HG03108 (cell line): ENCODE measurements around the gene IFNGR1.

ENCODE experiments used
- ATAC-seq: cut with Tn5 transposase; IDR thresholded peaks from one replicate; pipeline ENCODE4 v1.9.1; 2021; ENCODE audit warnings: moderate library complexity; ENCODE audit not compliant: unreplicated experiment

IFNGR1 gene

DNA sequence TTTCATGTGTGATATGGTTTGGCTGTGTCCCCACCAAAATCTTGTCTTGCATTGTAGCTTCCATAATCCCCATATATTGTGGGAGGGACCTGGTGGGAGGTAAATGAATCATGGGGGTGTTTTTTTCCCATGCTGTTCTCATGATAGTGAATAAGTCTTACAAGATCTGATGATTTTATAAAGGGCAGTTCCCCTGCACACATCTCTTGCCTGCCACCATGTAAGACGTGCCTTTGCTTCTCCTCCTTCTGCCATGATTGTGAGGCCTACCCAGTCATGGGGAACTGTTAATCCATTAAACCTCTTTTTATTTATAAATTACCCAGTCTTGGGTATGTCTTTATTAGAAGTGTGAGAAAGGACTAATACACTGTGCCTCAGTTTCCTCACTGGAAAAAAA is 41.6 kb downstream of the IFNGR1 start:
- no peak for ATAC-seq

DNA sequence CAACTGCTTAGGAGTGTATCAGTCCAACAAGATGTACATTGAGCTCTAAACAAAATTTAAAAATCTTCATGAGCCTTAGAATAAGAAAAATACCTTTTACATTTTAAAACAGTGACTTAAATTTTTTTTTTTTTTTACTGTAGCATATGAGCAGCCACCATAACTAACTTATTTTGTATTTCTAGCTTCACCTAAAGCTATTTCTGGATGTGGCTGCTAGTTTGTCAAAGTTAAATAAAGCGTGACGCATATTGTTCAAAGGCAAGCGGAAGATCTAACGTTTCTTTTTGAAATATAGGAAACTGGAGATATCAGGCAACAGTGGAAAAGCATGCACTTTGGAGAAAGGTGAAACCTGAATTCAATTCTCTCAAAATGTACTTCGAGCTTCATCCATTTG is 42.5 kb downstream of the IFNGR1 start:
- no peak for ATAC-seq

DNA sequence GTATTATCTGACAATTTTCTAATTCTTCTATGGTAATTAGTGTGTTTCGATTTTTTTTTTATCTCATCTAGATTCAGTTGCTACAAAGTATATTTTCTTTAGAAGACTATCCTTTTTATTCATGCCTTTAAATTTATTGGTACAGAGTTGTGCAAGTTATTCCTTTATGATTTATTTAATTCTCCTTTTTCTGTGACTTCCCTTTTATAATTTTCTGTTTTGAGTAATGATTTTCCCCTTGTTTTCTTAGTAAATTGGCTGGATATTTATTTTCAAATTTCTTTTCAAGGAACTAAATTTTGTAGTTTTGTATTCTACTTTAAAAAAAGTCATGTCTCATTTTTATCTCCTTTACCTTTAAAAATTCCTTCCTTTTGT is 43.3 kb downstream of the IFNGR1 start:
- no peak for ATAC-seq

DNA sequence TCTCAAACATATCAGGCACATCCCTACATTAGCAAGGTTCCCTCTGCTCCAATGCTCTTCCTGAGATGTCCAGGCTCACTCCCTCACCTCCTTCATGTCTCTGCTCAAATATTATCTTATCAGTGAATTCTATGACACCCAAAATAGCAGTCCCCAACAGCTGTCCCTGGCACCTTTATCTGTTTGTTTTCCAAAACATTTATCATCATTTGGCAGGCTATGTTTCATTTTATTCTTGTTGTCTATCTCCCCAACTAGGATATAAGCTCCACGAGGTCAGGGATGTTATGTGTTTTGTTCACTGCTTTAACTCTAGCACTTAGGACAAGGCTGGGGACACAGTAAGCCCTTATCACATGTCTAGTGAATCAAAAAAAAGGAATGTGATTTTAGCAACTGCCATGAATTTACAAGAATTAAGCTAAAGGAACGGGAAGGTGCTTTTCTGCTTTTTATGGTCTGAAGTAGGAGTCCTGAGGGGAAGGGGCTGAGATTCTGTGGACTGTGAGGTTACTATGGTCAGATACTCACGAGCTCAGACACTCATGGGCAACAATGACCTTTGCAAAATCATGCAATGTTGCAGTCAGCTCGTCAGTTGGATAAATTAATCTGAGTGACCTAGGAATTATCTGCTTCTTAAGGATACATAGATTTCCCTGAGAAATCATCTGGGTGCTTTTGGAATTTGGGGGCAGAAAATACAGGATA is 43.9 kb downstream of the IFNGR1 start:
- ATAC-seq = no peak

DNA sequence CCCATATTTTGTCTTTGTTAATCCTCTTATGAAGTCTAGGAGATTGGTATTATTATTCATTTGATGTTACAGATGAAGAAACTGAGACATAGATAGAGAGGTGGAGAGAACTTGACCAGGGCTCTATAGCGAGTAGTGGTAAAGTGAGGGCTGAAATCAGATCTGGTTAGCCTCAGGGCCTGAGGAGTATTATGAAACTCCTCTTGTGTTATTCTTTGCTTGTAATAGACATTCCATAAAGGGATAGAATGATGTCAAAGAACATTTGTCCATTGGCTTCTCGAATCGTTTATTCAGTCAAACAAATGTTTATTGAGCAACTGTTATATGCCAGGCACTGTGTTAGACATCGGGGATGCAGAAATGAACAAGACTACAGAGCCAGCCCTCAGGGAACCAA is 45.7 kb downstream of the IFNGR1 start, which contains the start of gene IL22RA2:
TSS of gene IL22RA2 (minus strand) at position 144 of the 400 bp plus-strand sequence. CDS start 11,895 bp downstream, outside the sequence.
- ATAC-seq = no peak

DNA sequence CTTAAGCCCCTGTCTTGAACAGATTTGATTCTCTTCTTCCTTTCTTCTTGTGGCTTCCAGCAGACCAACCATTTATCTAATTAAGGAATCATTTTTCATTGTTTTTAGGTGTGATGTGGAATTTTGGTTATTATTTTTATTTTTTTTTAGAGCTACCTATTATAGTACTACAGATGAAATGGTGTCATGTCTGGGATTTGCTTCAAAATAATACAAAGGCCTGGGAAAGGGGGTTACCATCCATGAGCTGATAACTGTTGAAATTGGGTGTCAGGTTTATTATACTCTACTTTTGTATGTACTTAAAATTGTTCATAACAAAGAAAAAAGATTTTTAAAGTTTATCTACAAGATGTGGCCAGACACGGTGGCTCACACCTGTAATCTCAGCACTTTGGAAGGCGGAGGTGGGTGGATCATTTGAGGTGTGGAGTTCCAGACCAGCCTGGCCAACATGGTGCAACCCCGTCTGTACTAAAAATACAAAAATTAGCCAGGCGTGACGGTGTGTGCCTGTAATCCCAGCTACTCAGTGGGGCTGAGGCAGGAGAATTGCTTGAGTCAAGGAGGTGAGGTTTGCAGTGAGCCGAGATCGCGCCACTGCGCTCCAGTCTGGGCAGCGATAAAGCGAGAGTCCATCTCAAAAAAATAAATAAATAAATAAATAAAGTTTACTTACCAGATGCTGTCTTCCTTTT is 46.3 kb downstream of the IFNGR1 start:
- ATAC-seq = no peak

DNA sequence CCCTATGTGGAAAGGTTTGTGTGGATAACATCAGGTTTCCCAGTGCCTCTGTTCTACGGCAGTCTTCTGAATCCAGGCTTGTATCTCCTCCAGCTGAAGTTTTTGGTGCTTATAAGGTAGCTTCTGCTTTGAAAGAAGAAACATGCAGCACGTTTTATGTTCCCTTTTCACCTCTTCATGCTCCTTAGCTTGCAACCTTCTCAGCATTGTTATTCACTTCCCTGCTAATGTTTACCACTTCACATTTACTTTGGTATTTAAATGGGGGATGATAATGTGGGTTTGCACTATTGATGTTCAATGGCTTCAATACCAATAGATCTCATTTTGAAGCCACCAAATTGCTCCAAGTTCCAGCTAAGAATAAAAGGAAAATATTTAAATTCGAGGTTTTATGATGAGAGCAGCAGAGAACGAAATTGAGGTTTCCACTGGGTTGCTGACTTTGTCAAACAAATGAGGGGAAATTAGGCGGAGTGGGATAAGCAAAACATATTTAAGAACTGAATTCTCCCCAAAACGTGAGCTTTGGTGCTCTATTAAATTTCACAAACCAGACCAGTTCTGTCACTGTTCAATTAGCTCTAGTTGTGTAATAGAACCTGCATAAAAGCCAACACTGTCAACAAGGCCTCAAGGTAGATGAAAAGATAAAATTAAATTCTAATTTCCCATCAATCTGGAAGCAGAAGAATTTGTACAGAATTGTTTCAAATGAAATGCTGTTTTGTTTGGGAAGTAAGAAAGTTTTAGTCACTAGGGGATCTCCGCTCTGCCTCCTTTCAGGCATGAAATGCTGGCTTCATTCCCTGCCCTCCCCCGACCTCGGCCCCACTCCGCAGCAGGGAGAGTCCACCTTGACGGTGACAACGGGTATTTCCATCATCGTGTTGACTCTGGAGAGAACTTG is 47.1 kb downstream of the IFNGR1 start:
- peak; percentile 44 for ATAC-seq

DNA sequence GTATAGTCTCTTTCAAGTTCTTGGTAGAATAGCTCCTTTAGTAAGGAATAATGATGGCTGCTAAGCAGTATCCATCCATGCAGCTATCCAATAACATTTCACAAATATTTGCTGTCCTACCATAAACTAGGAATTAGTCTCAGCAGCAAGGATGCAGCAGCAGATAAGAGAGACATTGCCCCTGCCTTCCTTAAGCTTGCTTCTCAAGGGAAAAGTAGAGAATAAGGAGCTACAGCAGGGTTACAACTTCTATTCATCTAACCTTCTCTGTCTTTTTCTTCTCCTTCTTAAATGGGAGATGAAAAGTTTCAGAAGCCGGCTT is 48.2 kb downstream of the IFNGR1 start:
- no peak for ATAC-seq

DNA sequence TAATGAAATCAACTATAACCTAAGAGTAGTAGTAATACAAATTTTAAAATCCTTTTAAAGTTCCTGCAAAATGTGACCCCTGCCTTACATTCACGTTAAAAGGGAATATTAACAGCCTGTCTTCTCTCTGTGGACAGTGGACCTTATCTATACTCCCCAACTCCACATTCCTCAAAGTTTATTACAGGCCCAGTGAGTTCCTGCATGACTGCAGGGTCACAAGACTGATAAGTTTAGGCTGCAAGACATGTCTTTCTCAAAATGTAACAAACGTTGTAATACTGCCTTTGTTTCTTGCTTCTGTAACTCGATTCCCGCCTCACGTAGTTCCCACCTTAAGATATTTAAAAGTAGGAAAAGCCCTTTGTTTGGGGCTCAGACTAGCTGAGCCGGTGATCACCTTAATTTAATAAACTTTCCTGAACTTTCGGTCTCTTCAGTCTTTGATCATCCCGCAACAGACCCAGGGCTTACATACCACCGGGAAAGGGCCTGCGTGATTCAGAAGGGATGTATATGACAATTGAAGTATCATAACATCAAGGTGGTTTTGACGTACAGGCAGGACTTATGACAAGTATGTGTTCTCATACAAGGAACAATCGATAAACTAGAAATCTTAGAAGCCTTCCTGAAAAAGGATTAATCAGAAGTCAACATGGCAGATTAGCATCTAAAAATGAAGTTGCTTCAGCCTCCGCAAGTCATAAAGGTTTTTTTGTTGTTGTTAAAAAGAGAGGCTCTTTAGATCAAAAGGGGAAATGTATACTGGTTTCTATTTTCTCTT is 48.7 kb downstream of the IFNGR1 start:
- ATAC-seq = no peak

DNA sequence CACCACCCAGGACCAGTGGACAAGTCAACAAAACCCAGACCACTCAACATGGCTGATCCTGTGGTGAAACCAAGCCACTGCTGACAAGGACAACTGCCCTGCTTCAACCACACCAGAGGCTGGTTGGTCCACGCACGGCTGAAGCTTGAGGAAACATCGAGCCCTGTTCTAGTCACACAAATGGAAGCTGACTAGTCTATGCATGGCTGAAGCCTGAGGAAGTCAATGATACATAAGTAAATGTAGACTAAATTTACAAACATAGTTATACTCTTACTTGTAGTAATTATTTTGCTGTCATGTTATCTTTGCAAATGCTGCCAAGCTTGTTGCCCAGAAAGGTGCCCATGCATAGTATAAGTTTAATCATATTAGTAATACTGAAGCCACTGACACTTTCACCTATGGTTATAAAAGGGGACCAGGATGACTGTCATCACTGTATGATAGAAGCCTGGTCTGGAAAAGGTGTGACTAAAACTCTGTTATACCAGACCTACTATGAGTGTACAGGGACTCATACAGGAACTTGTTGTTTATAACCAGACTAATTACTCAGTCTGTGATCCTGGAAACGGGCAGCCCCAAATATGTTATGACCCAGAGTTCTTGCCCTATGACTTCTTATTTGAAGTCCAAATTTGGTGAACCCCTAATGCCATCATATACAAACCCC is 51.3 kb downstream of the IFNGR1 start:
- no peak for ATAC-seq

DNA sequence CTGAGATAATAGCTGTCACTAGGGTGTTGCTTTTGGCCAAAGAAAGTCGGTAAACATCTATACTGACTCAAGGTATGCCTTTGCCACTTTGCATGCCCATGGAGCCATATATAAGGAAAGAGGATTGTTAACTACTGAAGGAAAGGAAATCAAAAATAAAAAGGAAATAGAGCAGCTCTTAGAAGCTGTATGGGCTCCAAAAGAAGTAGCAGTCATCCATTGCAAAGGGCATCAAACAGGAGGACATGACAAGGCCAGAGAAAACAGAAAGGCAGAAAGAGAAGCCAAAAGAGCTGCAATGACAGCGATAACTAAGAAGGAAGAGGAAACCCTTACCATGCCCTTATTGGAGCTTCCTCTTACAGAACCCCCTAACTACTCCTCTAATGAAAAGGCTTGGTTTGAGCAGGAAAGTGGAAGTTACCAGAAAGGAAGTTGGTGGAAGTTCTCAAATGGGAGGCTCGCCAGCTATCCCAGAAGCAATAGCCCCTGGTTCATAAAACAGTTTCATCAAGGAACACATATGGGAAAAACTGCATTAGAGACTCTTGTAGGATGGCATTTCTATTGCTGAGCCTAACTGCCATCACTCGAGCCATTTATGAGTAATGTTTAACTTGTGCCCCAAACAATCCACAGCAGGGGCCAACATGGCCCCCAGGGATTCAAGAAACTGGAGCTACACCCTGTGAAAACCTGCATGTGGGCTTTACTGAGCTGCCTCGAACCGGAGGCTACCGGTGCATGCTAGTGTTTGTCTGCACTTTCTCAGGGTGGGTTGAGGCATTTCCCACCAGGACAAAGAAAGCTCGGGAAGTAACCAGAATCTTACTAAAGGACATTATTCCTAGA is 52.7 kb downstream of the IFNGR1 start:
- ATAC-seq = no peak

DNA sequence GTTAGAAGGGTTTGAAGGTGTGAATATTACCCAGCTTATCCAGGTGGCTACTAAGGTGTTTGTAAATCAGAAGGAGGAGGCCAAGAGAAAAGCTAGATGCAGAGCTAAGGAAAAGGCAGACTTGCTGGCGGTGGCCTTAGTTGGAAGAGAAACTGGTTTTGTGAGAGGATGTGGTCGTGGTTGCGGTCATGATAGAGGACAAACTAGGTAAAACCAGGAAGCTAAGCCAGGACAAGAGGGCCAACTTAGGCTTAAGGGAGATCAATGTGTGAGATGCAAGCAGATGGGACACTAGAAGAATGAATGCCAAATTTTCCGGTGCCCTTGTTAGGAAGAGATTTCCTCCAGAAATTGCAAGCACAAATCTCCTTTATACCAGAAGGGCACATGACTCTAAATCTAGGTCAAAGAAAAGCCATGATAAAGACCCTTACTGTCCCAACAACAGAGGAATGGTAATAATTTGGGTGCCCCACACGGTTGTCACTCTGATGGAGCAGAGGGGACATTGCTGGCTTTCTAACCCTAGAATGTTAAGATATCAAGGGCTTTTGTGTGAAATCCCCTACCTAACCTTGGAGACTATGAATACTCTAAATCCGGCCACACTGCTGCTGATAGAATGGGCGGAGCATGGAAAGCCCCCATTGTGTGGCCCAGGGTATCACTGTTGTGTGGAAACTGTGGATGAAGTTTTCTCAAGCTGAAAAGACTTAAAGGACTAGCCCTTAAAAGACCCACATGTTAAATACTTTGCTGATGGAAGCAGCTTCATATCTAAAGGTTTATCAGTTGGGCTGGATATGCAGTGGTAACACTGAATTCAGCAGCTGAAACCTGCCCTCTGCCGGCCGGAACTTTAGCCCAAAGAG is 53.6 kb downstream of the IFNGR1 start:
- peak; percentile 70 for ATAC-seq

DNA sequence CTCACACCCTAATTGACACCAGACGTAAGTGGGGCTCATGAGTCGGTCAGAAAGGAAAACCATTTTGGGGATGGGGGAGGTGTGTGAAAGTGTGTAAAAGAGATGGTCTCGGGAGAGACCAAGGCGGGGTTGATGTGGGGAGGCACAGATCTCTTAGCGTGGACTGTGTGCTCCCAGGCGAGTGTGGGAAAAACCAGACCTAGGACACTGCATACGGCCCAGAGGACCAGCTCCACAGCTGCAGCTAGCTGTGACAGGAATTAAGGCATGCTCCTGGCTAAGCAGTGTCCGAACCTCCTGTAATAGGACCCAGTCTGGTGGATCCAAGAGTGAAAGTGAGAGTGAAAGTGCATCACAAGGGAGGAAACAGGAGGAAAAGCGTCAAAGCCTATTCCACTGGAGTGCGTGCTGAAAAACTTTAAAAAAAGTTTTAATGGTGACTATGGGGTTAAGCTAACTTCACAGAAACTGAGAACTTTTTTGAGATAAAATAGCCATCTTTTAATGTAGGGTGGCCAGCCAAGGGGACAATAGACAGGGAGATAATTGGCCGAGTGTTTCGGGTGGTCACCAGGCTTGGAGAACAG is 55.4 kb downstream of the IFNGR1 start:
- no peak for ATAC-seq

DNA sequence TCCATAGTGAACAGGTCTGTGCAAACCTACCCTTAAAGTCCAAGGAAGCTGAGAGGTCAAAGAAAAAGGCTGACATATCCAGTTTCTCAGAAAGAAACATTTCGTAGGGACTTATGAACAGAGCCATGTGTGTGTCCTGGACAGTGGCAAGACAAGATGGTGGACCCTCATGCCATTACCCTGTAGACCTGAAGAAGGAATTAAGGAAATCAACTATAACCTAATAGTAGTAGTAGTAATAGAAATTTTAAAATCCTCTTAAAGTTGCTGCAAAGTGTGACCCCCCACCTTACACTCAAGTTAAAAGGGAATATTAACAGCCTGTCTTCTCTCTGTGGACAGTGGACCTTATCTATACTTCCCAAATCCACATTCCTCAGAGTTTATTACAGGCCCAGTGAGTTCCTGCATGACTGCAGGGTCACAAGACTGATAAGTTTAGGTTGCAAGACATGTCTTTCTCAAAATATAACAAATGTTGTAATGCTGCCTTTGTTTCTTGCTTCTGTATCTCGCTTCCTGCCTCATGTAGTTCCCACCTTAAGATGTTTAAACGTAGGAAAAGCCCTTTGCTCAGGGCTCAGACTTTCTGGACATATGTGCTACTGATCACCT is 56.4 kb downstream of the IFNGR1 start:
- ATAC-seq = no peak

DNA sequence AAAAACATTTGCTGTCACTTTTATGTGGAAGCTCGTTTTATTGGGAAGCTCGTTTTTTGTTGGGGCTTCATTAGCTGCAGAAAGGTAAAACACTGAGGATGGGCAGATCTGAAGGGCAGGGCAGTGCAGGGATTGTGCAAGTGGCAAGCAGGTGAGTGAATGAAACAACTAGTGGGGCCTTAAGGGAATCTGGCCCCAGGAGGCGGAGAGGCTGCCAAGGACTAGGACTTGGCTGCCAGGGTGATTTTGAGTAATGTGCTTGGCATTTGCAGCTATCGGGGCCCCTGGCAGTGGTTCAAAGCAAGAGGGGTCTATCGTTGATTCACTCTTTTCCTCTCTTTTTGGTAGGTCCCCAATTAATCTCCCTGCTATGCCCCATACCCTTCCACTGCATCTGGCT is 57.2 kb downstream of the IFNGR1 start:
- no peak for ATAC-seq

DNA sequence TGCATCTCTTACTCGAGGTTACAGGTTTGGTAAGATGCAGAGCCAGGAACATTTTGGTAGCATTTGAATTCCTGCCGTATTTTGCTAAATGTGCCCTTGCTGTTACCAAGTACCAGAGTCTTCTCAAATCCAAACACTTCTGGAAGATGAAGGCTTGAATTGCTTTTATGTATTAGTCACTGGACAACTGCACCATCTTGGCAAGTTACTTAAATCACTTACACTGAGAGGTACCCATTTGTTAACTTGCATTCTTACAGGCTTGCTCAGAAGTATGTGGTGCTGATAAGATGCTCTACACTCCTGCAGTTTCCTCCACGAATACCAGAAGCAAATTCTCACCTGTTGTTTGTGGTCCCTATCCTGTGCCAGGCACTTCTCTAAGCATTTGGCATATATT is 58.4 kb downstream of the IFNGR1 start:
- no peak for ATAC-seq

DNA sequence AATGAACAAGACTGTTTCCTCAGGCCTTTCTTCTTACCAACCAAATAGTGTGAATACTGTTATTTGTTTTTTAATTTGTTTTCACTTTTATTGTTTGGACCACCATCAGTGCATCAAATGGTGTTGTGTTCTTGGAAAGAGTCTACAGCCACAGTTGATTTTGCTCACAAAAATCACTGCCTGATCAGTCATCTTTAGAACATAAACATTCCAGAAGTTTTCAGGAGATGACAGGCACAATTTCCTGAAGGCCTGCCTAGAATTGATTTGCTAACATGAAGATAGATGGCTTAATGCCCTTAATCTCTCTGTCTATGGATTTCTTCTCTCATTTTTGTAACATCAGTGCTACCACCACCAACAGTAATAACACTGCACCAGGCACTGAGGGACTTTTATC is 59.3 kb downstream of the IFNGR1 start:
- ATAC-seq = no peak

DNA sequence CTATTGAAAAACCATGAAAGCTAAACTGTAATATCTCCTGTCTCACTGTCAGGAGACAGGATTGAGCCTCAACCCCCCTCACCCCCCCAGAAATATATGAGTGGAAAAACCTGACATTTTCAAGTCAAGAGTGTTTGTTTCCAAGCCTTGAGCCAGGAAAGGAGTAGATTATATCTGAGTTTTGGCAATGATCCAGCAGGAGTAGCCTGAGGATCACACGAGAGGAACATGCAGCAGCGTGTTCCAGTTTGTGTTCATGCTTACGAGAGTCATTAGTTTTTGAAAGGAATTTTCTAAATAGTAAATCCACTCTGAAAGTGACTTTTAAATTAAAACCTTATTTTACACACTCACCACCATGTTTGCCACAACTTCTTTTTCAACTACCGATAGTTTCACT is 61.6 kb downstream of the IFNGR1 start:
- no peak for ATAC-seq
